Mucosa of descending colon (tissue), 3 donors: ENCODE measurements around the gene HS6ST2. TPM values are rescaled to one million over a fixed set of nuclear protein-coding genes. Genes with fewer than 3 reads are reported as not detected.

Experiments used
- ATAC-seq: fragments of 200-7000 bp; cut with Tn5 transposase; one replicate; pipeline ENCODE4 v1.9.1; 2020; ENCODE audit warnings: mild to moderate bottlenecking, moderate library complexity
- DNase-seq, 3 donors: peaks; one replicate each; pipeline ENCODE4 v3.0.0-alpha.2; 2020
- H3K36me3 ChIP-seq: fragments of 200-600 bp; one replicate; pipeline ENCODE4 v1.8.0; 2021; ENCODE audit warnings: low read depth, mild to moderate bottlenecking
- H3K4me1 ChIP-seq: fragments of 200-600 bp; one replicate; pipeline ENCODE4 v1.8.0; 2021; ENCODE audit warnings: low read depth, mild to moderate bottlenecking
- H3K4me3 ChIP-seq: fragments of 200-600 bp; one replicate; pipeline ENCODE4 v1.8.0; 2021; ENCODE audit warnings: mild to moderate bottlenecking
- H3K9me3 ChIP-seq: fragments of 200-600 bp; one replicate; pipeline ENCODE4 v1.8.0; 2021; ENCODE audit warnings: mild to moderate bottlenecking
- intact Hi-C, 2 donors: fragments of 100-400 bp; cut with DNase I in 1 of 2; cut with micrococcal nuclease in 1 of 2; formaldehyde crosslinking; loops; one replicate each; pipeline versions ENCODE4 v1.11.0 to v1.11.1; 2022; cut with DNase I, micrococcal nuclease
- total RNA-seq, 3 donors: library from RNA; stranded (reverse); fragmentation: NEBNext Ultra II Directional in 2 of 3; extraction: Animal tissue kit (Norgen Biotek cat#: 25700) in 2 of 3; gene quantifications; one replicate each; pipeline versions ENCODE4 v1.2.1 to v1.2.4, GENCODE V29; 2021 to 2023
- TF ChIP-seq, protein P1 (sequence below): fragments of 200-600 bp; IDR thresholded peaks from one replicate; pipeline ENCODE4 v1.8.0; 2022; ENCODE audit warnings: antibody characterized with exemption, mild to moderate bottlenecking
- donor health status: DM: no; HTN: no; CAD: no; lungs with moderate emphysema.
- donor health status: DM: no; HTN: no; CAD: no.
- donor health status: DM: no; HTN: yes; CAD: no.

Gene HS6ST2
- total RNA-seq, 3 donors from 2014 or later = 0.38 to 1.5 (median 0.52) TPM

DNA sequence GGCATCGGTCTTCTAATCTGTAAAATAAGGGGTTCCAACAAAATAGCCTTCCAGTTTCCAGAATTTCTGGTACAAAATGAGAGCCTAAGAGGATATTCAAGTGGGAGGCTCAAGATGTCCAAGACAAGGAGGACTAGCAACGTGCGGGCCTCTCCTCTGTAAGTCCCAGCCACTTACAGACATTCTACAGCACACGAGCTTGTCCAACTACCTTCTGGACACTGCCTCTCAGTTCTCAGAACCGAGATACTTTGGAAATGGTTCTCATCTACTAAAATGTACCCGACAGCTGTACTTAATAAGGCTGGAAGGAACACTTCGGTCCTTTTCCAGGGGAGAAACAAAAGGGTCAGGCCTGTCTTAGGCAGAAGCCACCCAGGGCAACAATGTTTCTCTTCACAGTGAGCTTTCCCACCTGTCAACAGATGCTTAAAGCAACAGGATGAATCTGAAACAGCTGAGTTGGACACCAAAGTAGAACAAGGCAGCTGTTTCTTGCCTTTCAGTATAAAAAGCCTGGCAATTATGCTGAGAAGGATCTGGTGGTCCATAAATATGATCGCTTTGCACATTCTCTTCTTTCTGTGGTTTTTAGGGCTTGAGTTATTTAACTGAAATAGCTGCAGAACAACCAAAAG lies 127.0 kb downstream of the HS6ST2 start:
- intact Hi-C loops = no loop called here
- Histone ChIP-seq H3K9me3 (no peaks in the 10 kb centered on the region), H3K4me3 (no peak overlapping the region), H3K36me3 (no peaks in the 10 kb centered on the region), H3K4me1 (no peaks in the 10 kb centered on the region)
- ATAC-seq (no peak), DNase-seq (no peak)
- TF ChIP-seq, protein P1, sequence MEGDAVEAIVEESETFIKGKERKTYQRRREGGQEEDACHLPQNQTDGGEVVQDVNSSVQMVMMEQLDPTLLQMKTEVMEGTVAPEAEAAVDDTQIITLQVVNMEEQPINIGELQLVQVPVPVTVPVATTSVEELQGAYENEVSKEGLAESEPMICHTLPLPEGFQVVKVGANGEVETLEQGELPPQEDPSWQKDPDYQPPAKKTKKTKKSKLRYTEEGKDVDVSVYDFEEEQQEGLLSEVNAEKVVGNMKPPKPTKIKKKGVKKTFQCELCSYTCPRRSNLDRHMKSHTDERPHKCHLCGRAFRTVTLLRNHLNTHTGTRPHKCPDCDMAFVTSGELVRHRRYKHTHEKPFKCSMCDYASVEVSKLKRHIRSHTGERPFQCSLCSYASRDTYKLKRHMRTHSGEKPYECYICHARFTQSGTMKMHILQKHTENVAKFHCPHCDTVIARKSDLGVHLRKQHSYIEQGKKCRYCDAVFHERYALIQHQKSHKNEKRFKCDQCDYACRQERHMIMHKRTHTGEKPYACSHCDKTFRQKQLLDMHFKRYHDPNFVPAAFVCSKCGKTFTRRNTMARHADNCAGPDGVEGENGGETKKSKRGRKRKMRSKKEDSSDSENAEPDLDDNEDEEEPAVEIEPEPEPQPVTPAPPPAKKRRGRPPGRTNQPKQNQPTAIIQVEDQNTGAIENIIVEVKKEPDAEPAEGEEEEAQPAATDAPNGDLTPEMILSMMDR = no peak

- no peak for DNase-seq
- ATAC-seq = peak; percentile 39
These were observed 135.8 kb downstream of the HS6ST2 start for GRCh38 chrX:132822634-132823012.

GRCh38 chrX:132821974-132822633 lies 136.3 kb downstream of the HS6ST2 start:
- H3K9me3 ChIP-seq = no peaks in the 10 kb centered on the region
- TF ChIP-seq, protein P1 = no peak
- H3K4me1 ChIP-seq = no peaks in the 10 kb centered on the region
- intact Hi-C loops = no loop called here
- no peaks in the 10 kb centered on the region for H3K36me3 ChIP-seq
- no peak overlapping the region for H3K4me3 ChIP-seq
- DNase-seq (peak in 2 of 3 donors; percentile 26 to 30), ATAC-seq (peak; percentile 92)

More at GRCh38 chrX:132822634-132823012, 135.8 kb downstream of the HS6ST2 start:
- intact Hi-C loops = no loop called here
- TF ChIP-seq, protein P1 = no peak
- Histone ChIP-seq H3K4me3 (no peak overlapping the region), H3K4me1 (no peaks in the 10 kb centered on the region), H3K9me3 (no peaks in the 10 kb centered on the region), H3K36me3 (no peaks in the 10 kb centered on the region)

DNA sequence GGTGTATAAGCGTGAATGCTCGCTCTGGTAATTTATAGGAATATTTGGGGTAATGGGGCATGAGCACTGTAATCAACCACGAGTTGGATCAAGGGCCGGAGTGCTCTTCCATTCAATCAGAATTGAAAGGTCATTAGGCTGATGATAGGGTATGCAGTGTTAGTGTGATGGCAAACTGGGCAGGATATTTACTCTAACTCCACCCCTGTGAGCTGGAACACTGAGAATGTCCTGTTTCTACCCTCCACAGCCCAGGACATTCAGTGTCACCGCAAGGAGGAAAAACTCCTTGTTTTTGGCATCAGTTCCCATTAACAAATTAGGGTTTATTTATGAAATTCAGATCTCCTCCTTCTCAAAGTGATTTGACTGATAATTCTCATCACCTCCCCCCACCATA lies 137.8 kb downstream of the HS6ST2 start:
- DNase-seq = no peak
- Histone ChIP-seq H3K9me3 (no peaks in the 10 kb centered on the region), H3K36me3 (no peaks in the 10 kb centered on the region), H3K4me1 (no peaks in the 10 kb centered on the region), H3K4me3 (no peak overlapping the region)
- TF ChIP-seq, protein P1 = no peak
- ATAC-seq = peak; percentile 59
- intact Hi-C loops = no loop called here

DNA sequence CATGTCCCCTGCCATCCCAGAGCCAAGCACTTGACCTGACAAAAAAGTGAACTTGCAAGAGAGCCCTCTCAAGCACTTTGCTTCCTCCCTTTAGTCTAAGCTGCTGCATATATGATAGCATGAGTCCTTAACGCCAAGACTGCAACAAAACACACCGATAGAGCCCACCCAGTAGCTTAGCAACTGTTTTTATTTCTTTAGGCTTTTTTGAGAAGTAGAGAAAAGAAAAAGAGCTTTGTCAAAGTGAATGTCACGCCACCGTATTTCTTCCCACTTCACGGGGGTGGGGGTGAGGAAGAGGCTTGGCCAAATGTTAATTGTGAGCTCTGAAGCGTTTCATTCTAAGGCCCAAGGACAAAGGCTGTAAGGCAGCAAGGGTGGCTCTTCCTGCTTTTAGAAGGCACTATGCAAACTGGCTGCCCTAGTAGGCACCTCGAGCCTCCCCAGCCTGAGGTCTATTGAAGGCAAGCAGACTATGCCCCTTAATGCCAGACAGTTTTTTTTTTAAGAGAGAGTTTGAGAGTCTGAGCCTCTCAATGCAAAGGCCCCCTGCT lies 138.6 kb downstream of the HS6ST2 start:
- Histone ChIP-seq H3K36me3 (no peaks in the 10 kb centered on the region), H3K4me3 (no peak overlapping the region), H3K9me3 (no peaks in the 10 kb centered on the region), H3K4me1 (no peaks in the 10 kb centered on the region)
- DNase-seq = no peak
- TF ChIP-seq, protein P1 = no peak
- no peak for ATAC-seq
- intact Hi-C loops = no loop called here
